Epithelial cell of proximal tubule (primary cell): ENCODE data around the gene NAT14. TPM values are rescaled to one million over a fixed set of nuclear protein-coding genes. Genes with fewer than 3 reads are reported as not detected.

Experiments
- DNase-seq: peaks from one replicate; pipeline ENCODE4 v3.0.0-alpha.2; 2011; ENCODE audit warnings: low read depth
- H3K4me3 ChIP-seq: 2 replicates; pipeline ENCODE4 v1.5.1; 2011; ENCODE audit warnings: low read depth, mild to moderate bottlenecking, low read length
- CTCF ChIP-seq: conservative IDR thresholded peaks from 2 replicates; pipeline ENCODE4 v1.5.1; 2012; ENCODE audit warnings: low read depth, mild to moderate bottlenecking, low read length
- total RNA-seq: library from RNA; depleted of rRNA; stranded (reverse); fragments of >200 nt; gene quantifications from 2 replicates; pipeline ENCODE4 v1.2.3, GENCODE V29; 2015

NAT14 gene
- total RNA-seq, 1 donor from 2014 or later, result 29.2 TPM

- no peak for TF ChIP-seq CTCF
- DNase-seq, result no peak
- no peak overlapping the region for H3K4me3 ChIP-seq
These were observed 51.0 kb downstream of the NAT14 start for GRCh38 chr19:55535965-55536350.

- no peak overlapping the region for H3K4me3 ChIP-seq
- TF ChIP-seq CTCF, result no peak
- DNase-seq, result no peak
These were observed 51.4 kb downstream of the NAT14 start for GRCh38 chr19:55536366-55536765.

Other genes with a start within 250 kb of the NAT14 start
- 43.8 and 62.5 TPM in 2 replicates for gene PPP6R1, start 226.2 kb upstream of the NAT14 start, total RNA-seq
- 67.3 and 73.9 TPM in 2 replicates for gene HSPBP1, start 205.1 kb upstream of the NAT14 start, total RNA-seq
- gene BRSK1, start 201.2 kb upstream of the NAT14 start, total RNA-seq, result 2.0 and 16.1 TPM in 2 replicates
- gene TMEM150B, start 159.8 kb upstream of the NAT14 start, total RNA-seq, result not detected in 2 replicates
- gene KMT5C, start 145.3 kb upstream of the NAT14 start, total RNA-seq, result 5.1 and 18.5 TPM in 2 replicates
- gene COX6B2, start 130.5 kb upstream of the NAT14 start, total RNA-seq, result 0.23 TPM in 1 of 2 replicates, not detected in the other
- gene GARIN5B, start 121.9 kb upstream of the NAT14 start, total RNA-seq, result not detected in 2 replicates
- 31.0 and 42.8 TPM in 2 replicates for gene IL11, start 114.7 kb upstream of the NAT14 start, total RNA-seq
- gene TMEM190, start 108.4 kb upstream of the NAT14 start, total RNA-seq, result not detected in 2 replicates
- gene TMEM238, start 100.9 kb upstream of the NAT14 start, total RNA-seq, result 16.3 and 21.4 TPM in 2 replicates
- 412 and 480 TPM in 2 replicates for gene RPL28, start 99.3 kb upstream of the NAT14 start, total RNA-seq
- 383 and 458 TPM in 2 replicates for gene UBE2S, start 77.4 kb upstream of the NAT14 start, total RNA-seq
- 0.17 TPM in 1 of 2 replicates, not detected in the other for gene SHISA7, start 41.9 kb upstream of the NAT14 start, total RNA-seq
- gene ISOC2, start 23.5 kb upstream of the NAT14 start, total RNA-seq, result 58.7 and 71.2 TPM in 2 replicates
- not detected in 2 replicates for gene C19orf85, start 20.4 kb upstream of the NAT14 start, total RNA-seq
- gene ZNF628, start 8.6 kb upstream of the NAT14 start, total RNA-seq, result 4.2 and 6.2 TPM in 2 replicates
- 0.86 TPM in 1 of 2 replicates, not detected in the other for gene SSC5D, start 3.2 kb downstream of the NAT14 start, total RNA-seq
- 0.58 and 2.9 TPM in 2 replicates for gene SBK2, start 51.9 kb downstream of the NAT14 start, total RNA-seq
- 0.23 TPM in 1 of 2 replicates, not detected in the other for gene SBK3, start 60.4 kb downstream of the NAT14 start, total RNA-seq
- gene ZNF579, start 95.7 kb downstream of the NAT14 start, total RNA-seq, result 10.0 and 11.4 TPM in 2 replicates
- 5.5 and 9.7 TPM in 2 replicates for gene FIZ1, start 114.3 kb downstream of the NAT14 start, total RNA-seq
- gene ZNF524, start 115.1 kb downstream of the NAT14 start, total RNA-seq, result 16.4 and 18.0 TPM in 2 replicates
- 3.4 and 6.2 TPM in 2 replicates for gene ZNF865, start 120.5 kb downstream of the NAT14 start, total RNA-seq
- gene ZNF784, start 139.4 kb downstream of the NAT14 start, total RNA-seq, result 0.58 and 4.0 TPM in 2 replicates
- 10.6 and 10.8 TPM in 2 replicates for gene ZNF580, start 155.8 kb downstream of the NAT14 start, total RNA-seq
- 27.2 and 29.2 TPM in 2 replicates for gene ZNF581, start 158.5 kb downstream of the NAT14 start, total RNA-seq
- 10.2 and 17.9 TPM in 2 replicates for gene CCDC106, start 163.0 kb downstream of the NAT14 start, total RNA-seq
- gene U2AF2, start 169.8 kb downstream of the NAT14 start, total RNA-seq, result 142 and 205 TPM in 2 replicates
- 102 and 151 TPM in 2 replicates for gene EPN1, start 190.0 kb downstream of the NAT14 start, total RNA-seq